BLaER1 treated with 17β-estradiol and CSF1 and Interleukin-3, amounts not matched to agents 10 nM and 100 nM (cell line): ENCODE results near the gene NOTCH1.

Experiments
- H3K27ac ChIP-seq, 11 experiments: shearing (Covaris generic); formaldehyde crosslinking; 2 replicates each; pipeline ENCODE4 v1.8.1; 2022
- H3K27me3 ChIP-seq, 11 experiments: shearing (Covaris generic); formaldehyde crosslinking; 2 replicates each; pipeline ENCODE4 v1.8.1; 2022
- H3K36me3 ChIP-seq, 11 experiments: shearing (Covaris generic); formaldehyde crosslinking; 2 replicates each; pipeline ENCODE4 v1.8.1; 2022
- H3K4me1 ChIP-seq, 10 experiments: shearing (Covaris generic); formaldehyde crosslinking; 2 replicates each; pipeline ENCODE4 v1.8.1; 2022
- H3K4me2 ChIP-seq, 11 experiments: shearing (Covaris generic); formaldehyde crosslinking; 2 replicates each; pipeline ENCODE4 v1.8.1; 2022
- H3K4me3 ChIP-seq, 10 experiments: shearing (Covaris generic); formaldehyde crosslinking; 2 replicates each; pipeline ENCODE4 v1.8.1; 2022
- H3K9ac ChIP-seq, 11 experiments: shearing (Covaris generic); formaldehyde crosslinking; 2 replicates each; pipeline ENCODE4 v1.8.1; 2022
- H3K9me3 ChIP-seq, 11 experiments: shearing (Covaris generic); formaldehyde crosslinking; replicated peaks in 1 of 11; 2 replicates each; pipeline ENCODE4 v1.8.1; 2022
- H4K20me1 ChIP-seq, 11 experiments: shearing (Covaris generic); formaldehyde crosslinking; 2 replicates each; pipeline ENCODE4 v1.8.1; 2022
- Cebpa-rat ChIP-seq, 11 experiments: shearing (Covaris generic); IDR thresholded peaks; 2 replicates each; pipeline ENCODE4 v1.8.1; 2022

NOTCH1 gene

GRCh38 chr9:136447173-136447778, 98.6 kb downstream of the NOTCH1 start:
- H3K9me3 ChIP-seq, result no peaks in the 10 kb centered on the region
- peak overlapping the region; percentile 23 to 93 (median 80); a peak in 20 of 22 replicates for H3K4me2 ChIP-seq
- peak overlapping the region in 6 of 10 experiments; percentile 2 to 36 (median 6); a peak in 5 of 20 replicates for H3K4me3 ChIP-seq
- TF ChIP-seq Cebpa-rat (IDR thresholded peaks at IDR 0.05), result no peak
- H3K9ac ChIP-seq, result peak overlapping the region in 6 of 11 experiments; percentile 21 to 50 (median 28); a peak in 10 of 22 replicates
- peak overlapping the region in 2 of 11 experiments; percentile 7 to 21; a peak in 4 of 22 replicates for H3K27ac ChIP-seq
- H3K36me3 ChIP-seq, result peaks cover 83 to 100% (median 95%) of the 10 kb centered on the region in 11 experiments
- H4K20me1 ChIP-seq, result peaks cover 70 to 100% (median 99%) of the 10 kb centered on the region in 11 experiments
- H3K27me3 ChIP-seq, result no peaks in the 10 kb centered on the region
- H3K4me1 ChIP-seq, result peaks cover 17 to 91% (median 86%) of the 10 kb centered on the region in 10 experiments

- H3K9me3 ChIP-seq, result no peaks in the 10 kb centered on the region
- peaks cover 23 to 91% (median 86%) of the 10 kb centered on the region in 10 experiments for H3K4me1 ChIP-seq
- peak overlapping the region in 5 of 11 experiments; percentile 77 to 92 (median 89); a peak in 10 of 22 replicates for H3K4me2 ChIP-seq
- H3K9ac ChIP-seq, result peak overlapping the region in 1 of 11 experiments; percentile 5; a peak in 1 of 22 replicates
- no peak overlapping the region for H3K27ac ChIP-seq
- H3K4me3 ChIP-seq, result no peak overlapping the region
- peaks cover 70 to 100% (median 99%) of the 10 kb centered on the region in 11 experiments for H4K20me1 ChIP-seq
- peaks cover 80 to 98% (median 93%) of the 10 kb centered on the region in 11 experiments for H3K36me3 ChIP-seq
- H3K27me3 ChIP-seq, result no peaks in the 10 kb centered on the region
- TF ChIP-seq Cebpa-rat (IDR thresholded peaks at IDR 0.05), result no peak
Measured at GRCh38 chr9:136445799-136446198, 100.0 kb downstream of the NOTCH1 start.
